ENCODE data around the gene CTU2.

Gene CTU2

DNA sequence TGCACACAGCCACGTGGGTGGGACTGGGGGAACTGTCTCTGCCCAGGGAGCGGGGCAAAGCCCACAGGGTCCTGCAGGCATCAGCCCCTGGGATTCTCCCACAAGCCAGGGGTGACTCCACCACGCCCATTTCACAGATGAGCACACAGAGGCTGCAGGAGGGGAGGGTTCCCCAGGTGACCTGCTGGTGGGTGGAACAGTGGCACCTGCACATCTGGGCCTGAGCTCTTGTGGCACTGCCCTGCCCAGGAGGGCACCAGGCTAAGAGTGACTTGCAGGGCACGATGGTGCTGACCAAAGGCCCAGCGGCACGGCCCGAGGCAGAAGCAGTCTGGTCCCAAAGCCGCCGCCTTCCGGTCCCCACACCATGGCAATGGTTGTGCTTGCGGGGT is 54.8 kb downstream of the CTU2 start:
- DNase-seq (ENCODE audit: low read depth) = no peak

DNA sequence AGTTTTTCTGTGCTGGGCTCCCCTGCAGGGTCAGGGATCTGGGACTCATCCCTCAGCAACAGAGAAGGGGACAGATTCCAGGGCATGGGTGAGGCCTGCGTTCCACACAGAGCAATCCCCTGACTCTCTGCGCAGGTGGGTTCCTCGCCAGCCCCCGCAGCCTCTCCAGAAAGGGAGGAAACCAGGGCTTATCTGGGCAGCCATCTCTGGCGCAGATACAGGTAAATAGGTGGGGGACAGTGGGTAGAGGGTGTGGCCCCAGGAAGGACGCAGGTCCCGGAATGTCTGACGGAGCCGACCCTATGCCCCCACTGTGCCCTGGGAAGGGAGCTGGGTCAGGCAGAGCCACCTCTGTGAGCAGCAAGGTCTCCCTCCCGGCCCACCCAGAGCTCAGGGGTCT is 55.5 kb downstream of the CTU2 start:
- DNase-seq (ENCODE audit: low read depth) = no peak

DNA sequence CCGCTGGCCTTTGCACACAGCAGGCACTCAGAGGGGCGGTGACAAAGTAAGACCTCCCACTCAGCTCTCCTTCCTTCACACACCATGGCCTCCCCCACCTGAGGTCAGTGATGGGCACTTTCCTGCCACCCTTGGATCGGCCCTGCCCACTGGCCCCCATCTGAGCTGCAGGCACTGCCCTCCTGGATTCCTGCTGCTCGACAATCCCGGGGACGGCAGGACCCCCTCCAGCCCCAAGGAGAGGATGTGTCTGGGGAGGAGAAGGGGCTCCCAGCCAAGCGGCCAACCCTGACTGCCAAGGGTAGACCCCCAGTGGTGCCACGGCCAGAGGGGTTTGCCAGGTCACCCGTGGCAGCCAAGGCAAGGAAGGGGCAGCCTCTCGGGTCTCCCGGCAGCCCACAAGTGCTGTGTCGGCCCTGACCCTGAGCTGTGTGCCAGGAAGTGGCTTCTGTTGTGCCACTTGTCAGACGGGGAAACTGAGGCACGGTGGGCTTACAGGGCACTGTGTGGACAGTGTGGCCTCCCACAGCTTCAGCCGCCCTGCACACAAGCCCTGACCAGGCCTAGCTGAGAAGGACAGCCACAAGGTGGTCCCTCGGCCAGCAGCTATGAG is 56.1 kb downstream of the CTU2 start:
- DNase-seq (ENCODE audit: low read depth) = no peak

DNA sequence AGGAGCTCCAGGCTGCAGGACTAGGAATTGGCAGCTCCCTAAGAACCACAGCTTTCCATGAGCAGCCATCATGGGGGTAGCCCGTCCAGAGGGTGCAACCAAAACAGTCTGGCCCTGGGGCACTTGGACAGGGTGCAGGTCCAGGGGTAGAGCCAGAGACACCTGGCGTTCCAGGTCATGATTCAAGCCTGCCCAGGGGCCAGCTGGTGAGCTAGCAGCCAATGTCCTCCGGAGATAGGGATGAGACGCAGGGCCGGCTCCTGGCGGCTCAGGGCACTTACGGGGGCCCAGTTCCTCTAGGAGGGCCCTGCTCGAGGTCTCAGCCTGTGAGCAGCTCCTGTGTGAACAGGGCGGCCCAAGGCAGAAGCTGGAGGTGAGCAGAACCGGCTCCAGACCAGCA is 56.6 kb downstream of the CTU2 start:
- DNase-seq (ENCODE audit: low read depth) = no peak

DNA sequence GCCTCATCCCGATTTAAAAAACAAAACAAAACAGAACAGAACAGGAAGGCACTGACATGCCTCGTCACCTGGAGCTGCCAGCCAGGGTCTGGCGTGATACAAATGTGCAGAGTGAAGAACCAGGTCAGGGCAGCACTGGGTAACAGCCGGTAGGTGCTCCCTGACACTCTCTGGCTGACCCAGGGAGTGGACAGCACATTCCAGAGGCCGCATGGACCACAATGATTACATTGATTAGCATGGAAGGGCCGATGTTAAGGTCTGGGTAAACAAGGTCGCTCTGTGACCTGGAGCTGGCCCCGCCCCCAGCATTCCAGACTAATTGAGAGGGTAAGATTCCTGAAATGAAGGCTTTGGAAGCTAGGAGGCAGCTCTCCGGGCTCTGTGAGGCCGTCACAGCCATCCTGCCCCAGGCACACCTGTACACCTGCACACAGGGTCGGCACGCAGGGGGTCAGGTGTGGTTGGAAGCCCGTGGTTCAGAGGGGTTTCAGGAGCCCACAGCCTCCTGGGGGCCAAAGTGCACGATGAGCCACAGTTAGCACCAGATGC is 57.3 kb downstream of the CTU2 start:
- no peak for DNase-seq (ENCODE audit: low read depth)

DNA sequence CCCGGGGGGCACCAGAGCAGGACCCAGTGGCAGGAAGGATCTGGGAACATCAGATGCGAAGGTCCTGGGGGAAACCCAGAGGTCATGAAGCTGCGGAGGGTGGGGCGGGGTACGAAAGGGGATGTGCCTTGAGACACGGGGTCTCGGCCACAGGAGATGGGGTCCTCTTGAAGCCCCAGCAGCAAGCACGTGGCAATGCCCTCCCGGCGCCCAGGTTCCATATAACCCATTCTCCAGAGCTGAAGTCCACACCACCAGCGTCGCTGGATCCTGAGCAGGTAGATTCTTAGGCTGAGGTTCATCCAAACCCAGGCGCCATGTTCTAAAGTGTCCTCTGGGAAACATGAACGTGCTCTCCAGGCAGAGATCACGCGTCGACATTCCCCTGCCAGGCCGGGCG is 57.8 kb downstream of the CTU2 start:
- DNase-seq (ENCODE audit: low read depth) = no peak

DNA sequence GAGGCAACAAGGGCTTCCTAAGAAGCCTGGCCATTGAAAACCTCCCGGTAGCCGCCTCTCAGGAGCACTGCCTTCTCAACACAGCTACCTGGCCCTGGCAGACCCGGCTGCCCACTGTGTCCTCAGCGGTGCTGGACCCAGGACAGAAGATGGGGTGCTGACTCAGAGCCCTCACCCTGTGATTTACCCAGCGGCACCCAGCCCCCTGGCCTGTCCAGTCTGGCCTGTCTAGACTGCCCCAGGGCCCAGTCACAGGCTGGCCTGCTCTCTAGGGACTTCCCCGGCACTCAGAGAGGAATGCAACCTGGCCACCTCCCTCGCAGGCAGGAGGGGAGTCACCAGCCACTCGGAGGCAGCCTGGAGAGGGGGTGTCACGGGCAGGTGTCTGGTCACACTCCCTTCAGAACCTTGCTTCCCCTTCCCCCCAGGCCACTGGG is 58.6 kb downstream of the CTU2 start:
- DNase-seq (ENCODE audit: low read depth) = no peak

Measured in stimulated activated CD8-positive, alpha-beta memory T cell treated with anti-CD3 and anti-CD28 coated beads, Interleukin-12 subunit alpha, Interleukin-12 subunit beta, amount 100 ng/mL, for 4 hours (primary cell).